ENCODE results near the gene FBXW7. TPM values are rescaled to one million over a fixed set of nuclear protein-coding genes. Genes with fewer than 3 reads are reported as not detected.

The FBXW7 gene
- total RNA-seq, 4 donors from 2014 or later: 20.9 to 47.3 (median 39.5) TPM

- no peak for TF ChIP-seq CTCF (IDR thresholded peaks at IDR 0.05; ENCODE audit: low read depth)
Observed at GRCh38 chr4:152289541-152289940, 246.4 kb downstream of the FBXW7 start.

- no peak for TF ChIP-seq CTCF (IDR thresholded peaks at IDR 0.05; ENCODE audit: low read depth)
Observed at GRCh38 chr4:152283801-152284470, 252.0 kb downstream of the FBXW7 start.

- no peak for TF ChIP-seq CTCF (IDR thresholded peaks at IDR 0.05; ENCODE audit: low read depth)
Observed at GRCh38 chr4:152281822-152282221, 254.1 kb downstream of the FBXW7 start.

GRCh38 chr4:152281211-152281610 lies 254.7 kb downstream of the FBXW7 start:
- TF ChIP-seq CTCF (IDR thresholded peaks at IDR 0.05; ENCODE audit: low read depth): no peak

- TF ChIP-seq CTCF (IDR thresholded peaks at IDR 0.05; ENCODE audit: low read depth): no peak
Observed at GRCh38 chr4:152279234-152279566, 256.7 kb downstream of the FBXW7 start.

- TF ChIP-seq CTCF (IDR thresholded peaks at IDR 0.05; ENCODE audit: low read depth): no peak
Observed at GRCh38 chr4:152278505-152279233, 257.2 kb downstream of the FBXW7 start.

- no peak for TF ChIP-seq CTCF (IDR thresholded peaks at IDR 0.05; ENCODE audit: low read depth)
Observed at GRCh38 chr4:152278172-152278504, 257.8 kb downstream of the FBXW7 start.
